ENCODE data around the gene DPF3.

The DPF3 gene

DNA sequence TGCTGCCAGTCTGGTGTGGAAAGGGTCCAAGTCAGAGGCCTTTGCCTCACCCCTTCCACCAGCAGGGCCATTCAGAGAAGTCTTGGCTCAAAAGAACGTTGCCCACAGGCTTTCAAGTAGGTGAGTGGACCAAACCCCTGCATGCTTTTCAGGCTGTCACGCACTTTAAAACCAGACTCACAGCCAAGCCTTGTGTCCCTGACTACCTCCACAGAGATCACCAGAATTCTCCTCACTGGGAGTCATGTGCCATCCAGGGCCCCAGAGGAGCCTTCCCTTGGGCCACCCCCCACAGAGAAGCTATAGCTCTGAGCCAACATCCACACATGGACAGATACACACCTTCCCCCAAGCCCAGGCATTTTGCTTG lies 283.1 kb downstream of the DPF3 start:
- TF ChIP-seq ZBTB7A (IDR thresholded peaks at IDR 0.05; ENCODE audit: low read depth) (no peak), TAF1 (IDR thresholded peaks at IDR 0.05; ENCODE audit: low read depth) (no peak), NFIC (IDR thresholded peaks at IDR 0.05) (no peak), RAD21 (IDR thresholded peaks at IDR 0.05; ENCODE audit: low read depth) (no peak), CEBPB (IDR thresholded peaks at IDR 0.05) (no peak), TEAD4 (IDR thresholded peaks at IDR 0.05) (no peak), YY1 (IDR thresholded peaks at IDR 0.05; ENCODE audit: low read depth) (no peak), CREB1 (IDR thresholded peaks at IDR 0.05; ENCODE audit: low read depth) (no peak)
- TF ChIP-seq, protein P1, sequence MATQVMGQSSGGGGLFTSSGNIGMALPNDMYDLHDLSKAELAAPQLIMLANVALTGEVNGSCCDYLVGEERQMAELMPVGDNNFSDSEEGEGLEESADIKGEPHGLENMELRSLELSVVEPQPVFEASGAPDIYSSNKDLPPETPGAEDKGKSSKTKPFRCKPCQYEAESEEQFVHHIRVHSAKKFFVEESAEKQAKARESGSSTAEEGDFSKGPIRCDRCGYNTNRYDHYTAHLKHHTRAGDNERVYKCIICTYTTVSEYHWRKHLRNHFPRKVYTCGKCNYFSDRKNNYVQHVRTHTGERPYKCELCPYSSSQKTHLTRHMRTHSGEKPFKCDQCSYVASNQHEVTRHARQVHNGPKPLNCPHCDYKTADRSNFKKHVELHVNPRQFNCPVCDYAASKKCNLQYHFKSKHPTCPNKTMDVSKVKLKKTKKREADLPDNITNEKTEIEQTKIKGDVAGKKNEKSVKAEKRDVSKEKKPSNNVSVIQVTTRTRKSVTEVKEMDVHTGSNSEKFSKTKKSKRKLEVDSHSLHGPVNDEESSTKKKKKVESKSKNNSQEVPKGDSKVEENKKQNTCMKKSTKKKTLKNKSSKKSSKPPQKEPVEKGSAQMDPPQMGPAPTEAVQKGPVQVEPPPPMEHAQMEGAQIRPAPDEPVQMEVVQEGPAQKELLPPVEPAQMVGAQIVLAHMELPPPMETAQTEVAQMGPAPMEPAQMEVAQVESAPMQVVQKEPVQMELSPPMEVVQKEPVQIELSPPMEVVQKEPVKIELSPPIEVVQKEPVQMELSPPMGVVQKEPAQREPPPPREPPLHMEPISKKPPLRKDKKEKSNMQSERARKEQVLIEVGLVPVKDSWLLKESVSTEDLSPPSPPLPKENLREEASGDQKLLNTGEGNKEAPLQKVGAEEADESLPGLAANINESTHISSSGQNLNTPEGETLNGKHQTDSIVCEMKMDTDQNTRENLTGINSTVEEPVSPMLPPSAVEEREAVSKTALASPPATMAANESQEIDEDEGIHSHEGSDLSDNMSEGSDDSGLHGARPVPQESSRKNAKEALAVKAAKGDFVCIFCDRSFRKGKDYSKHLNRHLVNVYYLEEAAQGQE (IDR thresholded peaks at IDR 0.05; ENCODE audit: low read depth) = no peak
- TF ChIP-seq, protein P2, sequence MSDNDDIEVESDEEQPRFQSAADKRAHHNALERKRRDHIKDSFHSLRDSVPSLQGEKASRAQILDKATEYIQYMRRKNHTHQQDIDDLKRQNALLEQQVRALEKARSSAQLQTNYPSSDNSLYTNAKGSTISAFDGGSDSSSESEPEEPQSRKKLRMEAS (IDR thresholded peaks at IDR 0.05) = no peak

DNA sequence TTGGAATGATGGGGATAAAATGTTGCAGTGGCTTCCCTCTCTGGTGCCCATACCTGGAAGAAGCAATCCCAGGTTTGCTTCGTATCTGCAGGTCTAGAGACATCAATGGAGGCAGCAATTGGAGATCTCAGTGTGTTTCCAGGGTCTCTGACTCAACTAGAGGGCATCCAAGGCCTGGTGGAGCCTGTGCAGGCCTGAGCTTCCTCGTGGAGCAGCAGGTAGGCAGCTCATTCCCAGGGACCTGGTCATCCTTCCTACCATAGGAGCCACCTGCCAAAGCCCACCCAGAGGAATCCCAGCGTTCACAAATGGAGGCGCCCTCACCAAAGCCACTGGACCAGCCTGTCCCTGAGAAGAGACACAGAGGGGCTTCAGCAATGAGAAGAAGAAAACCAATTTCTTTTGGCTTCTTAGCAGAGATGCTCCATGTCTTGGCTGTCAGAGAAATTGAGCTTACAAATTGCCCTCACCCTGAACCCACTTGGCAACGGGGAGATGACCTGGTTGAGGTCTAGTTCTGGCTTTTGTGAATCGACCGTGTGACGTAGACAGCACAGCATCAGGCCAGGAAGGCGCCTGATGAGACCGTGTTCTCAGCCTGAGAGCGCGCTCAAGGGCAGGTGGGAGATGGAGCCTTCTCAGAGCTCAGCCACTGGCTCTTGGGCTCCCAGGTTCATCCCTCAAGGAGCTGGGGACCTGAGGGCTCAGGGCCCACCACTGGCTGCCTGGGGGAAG lies 283.6 kb downstream of the DPF3 start:
- TF ChIP-seq ZBTB7A (IDR thresholded peaks at IDR 0.05; ENCODE audit: low read depth) = no peak
- TF ChIP-seq NFIC (IDR thresholded peaks at IDR 0.05) = no peak
- TF ChIP-seq TAF1 (IDR thresholded peaks at IDR 0.05; ENCODE audit: low read depth) = no peak

DNA sequence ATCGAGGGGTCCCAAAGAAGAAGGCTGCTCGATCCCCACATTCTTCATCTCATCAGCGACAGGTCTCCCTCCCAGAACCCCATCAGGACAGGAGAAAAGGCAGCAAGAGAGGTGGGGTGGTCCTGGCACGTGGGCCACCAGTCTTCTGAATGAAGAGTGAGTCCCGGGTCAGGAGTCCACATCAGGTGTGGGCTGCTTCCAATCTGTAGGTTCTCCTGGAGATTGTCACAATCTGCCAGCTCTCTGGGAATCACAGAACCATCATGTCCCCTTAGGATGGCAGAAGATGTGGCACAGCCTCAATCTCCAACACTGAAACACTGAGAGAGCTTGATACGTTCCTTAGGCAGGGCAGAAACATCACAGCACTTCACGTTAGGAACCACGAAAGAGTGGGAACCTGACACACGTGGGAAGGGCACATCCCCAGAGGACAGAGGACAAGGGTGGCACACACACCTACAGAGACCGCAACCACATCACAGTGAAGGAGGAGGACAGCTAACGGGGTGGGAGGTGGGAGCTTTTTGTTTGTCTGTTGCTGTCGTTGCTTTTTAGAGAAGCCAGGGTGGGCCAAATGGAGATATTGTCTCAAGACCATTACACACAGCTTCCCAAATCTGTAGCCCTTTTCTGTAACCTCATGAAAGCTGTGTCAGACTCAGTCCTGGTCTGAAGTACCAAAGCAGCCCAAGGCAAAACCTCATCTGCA lies 284.5 kb downstream of the DPF3 start:
- TF ChIP-seq TCF12 (IDR thresholded peaks at IDR 0.05; ENCODE audit: low read depth) (no peak), EGR1 (IDR thresholded peaks at IDR 0.05) (no peak), CEBPB (IDR thresholded peaks at IDR 0.05) (no peak)
- TF ChIP-seq, protein P3, sequence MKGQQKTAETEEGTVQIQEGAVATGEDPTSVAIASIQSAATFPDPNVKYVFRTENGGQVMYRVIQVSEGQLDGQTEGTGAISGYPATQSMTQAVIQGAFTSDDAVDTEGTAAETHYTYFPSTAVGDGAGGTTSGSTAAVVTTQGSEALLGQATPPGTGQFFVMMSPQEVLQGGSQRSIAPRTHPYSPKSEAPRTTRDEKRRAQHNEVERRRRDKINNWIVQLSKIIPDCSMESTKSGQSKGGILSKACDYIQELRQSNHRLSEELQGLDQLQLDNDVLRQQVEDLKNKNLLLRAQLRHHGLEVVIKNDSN (IDR thresholded peaks at IDR 0.05) = no peak

DNA sequence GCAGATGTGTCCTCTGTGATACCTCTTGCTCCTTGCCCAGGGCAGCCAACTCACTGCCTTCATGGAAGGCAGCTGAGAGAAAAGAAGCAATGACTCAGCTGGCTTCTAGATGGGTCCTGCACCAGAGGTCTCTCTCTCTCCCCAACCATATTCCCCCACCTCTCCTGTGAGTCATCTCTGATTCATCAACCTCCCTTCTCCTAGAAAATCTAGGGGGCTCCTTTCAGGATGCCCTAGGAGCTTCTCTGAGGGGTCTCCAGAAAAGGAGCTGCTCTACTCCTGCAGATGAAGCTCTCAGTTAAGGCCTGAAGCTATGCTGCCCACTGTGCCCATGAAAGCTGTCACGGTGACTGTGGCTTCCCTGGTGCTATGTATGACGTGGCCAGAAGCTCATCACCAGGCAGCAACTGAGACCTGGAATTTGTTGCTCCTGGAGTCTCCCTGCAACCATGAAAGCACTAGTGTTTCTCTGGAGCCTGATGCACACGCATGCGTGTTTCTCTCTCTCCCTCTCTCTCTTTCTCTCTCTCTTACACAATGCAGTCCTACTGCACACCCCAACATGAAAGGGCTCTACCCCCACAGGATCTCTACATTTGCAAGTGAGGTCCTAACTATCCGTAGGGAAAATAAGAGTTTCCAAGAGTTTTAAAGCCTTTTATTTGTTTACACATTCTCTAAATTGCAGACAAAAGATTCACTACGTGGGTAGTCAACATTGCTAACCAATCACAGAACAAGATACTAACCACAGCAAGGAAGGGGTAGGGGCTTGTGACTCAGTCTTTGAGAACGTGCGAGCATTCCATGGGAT lies 285.3 kb downstream of the DPF3 start:
- TF ChIP-seq, protein P3 (IDR thresholded peaks at IDR 0.05) = no peak
- no peak for TF ChIP-seq NFIC (IDR thresholded peaks at IDR 0.05)

DNA sequence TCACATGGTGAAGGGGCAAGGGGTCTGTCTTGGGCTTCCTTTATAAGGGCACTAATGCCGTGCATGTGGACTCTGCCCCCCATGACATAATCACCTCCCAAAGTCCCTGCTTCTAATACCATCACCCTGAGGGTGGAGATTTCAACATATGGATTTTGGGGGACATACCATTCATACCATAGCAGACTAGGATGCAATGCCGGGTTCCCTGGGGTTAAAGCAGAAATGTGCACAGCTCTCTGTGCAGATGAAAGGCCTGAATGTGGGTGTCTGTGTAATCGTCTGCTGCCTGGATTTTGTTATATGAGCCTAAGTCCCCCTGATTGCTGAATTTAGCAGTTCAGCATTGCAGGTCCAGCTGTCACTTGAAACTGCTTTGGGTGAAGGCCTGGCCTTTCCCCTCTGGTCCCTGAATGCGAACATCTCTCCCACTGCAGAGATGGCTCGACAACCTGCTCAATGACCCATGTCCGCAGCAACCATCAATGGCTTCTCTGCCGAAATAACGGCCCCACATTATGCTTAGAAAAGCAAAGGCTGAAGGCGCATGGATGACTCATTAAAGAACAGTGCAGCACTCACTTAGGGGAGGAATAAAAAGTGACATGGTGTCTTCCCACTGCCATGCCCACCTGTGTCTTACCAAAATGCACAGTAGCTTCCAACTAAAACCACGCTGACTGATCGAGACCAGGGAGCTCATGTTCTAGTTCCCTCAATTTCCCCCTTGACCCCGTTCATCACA lies 286.3 kb downstream of the DPF3 start:
- TF ChIP-seq RAD21 (IDR thresholded peaks at IDR 0.05; ENCODE audit: low read depth) = no peak
- no peak for TF ChIP-seq EGR1 (IDR thresholded peaks at IDR 0.05)
- no peak for TF ChIP-seq TCF12 (IDR thresholded peaks at IDR 0.05; ENCODE audit: low read depth)
- TF ChIP-seq, protein P2 (IDR thresholded peaks at IDR 0.05) = no peak
- no peak for TF ChIP-seq YY1 (IDR thresholded peaks at IDR 0.05; ENCODE audit: low read depth)

DNA sequence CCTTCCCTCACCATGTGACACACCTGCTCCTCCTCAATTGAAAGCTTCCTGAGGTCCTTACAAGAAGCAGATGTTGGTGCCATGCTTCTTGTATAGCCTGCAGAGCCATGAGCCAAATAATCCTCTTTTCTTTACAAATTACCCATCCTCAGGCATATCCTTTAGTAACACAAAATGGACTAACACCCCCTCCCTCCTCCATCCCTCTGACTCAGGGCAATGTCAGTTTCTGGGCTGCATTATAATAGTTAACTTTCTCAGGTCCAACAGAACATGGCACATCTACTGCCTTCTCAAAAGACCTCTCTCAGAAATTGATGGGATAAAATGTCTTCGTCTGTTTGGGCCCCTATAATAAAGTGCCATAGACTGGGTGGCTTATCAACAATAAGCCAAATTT lies 287.0 kb downstream of the DPF3 start:
- TF ChIP-seq, protein P3 (IDR thresholded peaks at IDR 0.05) = peak; percentile 66
- no peak for TF ChIP-seq EP300 (IDR thresholded peaks at IDR 0.05; ENCODE audit: borderline replicate concordance)

DNA sequence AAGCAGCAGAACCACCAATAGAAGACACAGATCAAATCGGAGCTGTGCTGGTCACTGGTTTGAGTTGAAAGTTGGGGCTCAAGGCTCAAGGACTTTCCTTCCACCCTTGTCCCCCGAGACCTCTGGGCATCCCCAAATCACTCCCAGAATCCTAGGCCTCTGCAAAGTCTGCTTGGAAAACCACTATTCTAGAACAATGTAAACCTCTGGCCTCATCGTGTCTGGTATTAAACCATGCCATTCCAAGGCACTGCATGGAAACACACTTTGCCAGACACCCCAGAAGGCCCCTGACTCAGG lies 288.0 kb downstream of the DPF3 start:
- TF ChIP-seq EP300 (IDR thresholded peaks at IDR 0.05; ENCODE audit: borderline replicate concordance) (no peak), TEAD4 (IDR thresholded peaks at IDR 0.05) (no peak), NFIC (IDR thresholded peaks at IDR 0.05) (no peak), CREB1 (IDR thresholded peaks at IDR 0.05; ENCODE audit: low read depth) (no peak), EGR1 (IDR thresholded peaks at IDR 0.05) (no peak), CEBPB (IDR thresholded peaks at IDR 0.05) (no peak), RAD21 (IDR thresholded peaks at IDR 0.05; ENCODE audit: low read depth) (no peak)
- TF ChIP-seq, protein P1 (IDR thresholded peaks at IDR 0.05; ENCODE audit: low read depth) = no peak
- TF ChIP-seq, protein P3 (IDR thresholded peaks at IDR 0.05) = no peak
